ENCODE results near the gene M1AP. TPM values are rescaled to one million over a fixed set of nuclear protein-coding genes. Genes with fewer than 3 reads are reported as not detected.
A peak's percentile ranks its signal among the peaks of the same experiment; 100 is the strongest.

Gene M1AP
- total and polyA plus RNA-seq, 2 of the 4 experiments (the other 2 are of a cell fraction): 0.03 TPM; not detected in 1

DNA sequence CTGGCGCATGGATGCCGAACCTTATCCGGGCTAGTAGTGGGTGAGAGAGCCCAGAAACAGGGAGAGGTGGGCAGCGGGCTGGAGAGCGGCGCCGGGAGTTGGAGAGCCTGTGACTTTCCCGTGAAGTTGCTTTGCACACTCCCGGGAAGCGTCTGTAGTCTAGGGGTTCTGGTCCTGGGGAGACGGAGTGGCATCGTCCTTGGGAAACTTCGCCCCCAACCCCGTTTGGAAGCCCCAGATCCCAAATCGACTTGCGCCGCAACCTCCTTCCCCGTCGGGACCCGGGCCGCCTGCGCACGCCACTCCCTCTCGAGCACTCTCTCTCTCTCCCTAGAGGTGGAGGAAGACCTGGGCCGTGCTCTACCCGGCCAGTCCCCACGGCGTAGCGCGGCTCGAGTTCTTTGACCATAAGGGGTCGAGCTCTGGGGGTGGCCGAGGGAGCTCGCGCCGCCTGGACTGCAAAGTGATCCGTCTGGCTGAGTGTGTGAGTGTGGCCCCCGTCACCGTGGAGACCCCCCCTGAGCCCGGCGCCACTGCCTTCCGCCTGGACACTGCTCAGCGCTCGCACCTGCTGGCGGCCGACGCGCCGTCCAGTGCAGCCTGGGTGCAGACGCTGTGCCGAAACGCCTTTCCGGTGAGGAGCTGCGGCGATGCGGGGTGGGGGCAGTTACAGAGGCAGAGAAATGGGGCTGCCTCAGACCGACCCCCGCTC is 93.2 kb downstream of the M1AP start:
- peaks cover 16% of the 10 kb centered on the region for H3K4me1 ChIP-seq (ENCODE audit: control insufficient read depth, insufficient read depth, low read length)
- H4K8ac ChIP-seq (ENCODE audit: low read depth in 2 of 2, low read length in 2 of 2): peak overlapping the region; percentile 40 to 79
- ATAC-seq (ENCODE audit: low read depth): peak; percentile 40
- peak overlapping the region; percentile 90 for H3K9ac ChIP-seq (ENCODE audit: low read depth, low read length)
- peaks cover 14% of the 10 kb centered on the region; the same call in 1 of the 2 replicates for H3K9me1 ChIP-seq (ENCODE audit: insufficient read depth, low read length)
- 10% methylated on average over 13 of the region's 58 CpGs; no CpG with 5 or more reads in 1 of the 2 experiments for WGBS, 2 experiments (ENCODE audit: extremely low coverage in 2 of 2, insufficient read length in 1 of 2)
- H3K23ac ChIP-seq (ENCODE audit: low read depth, low read length): peak overlapping the region; percentile 93
- peak overlapping the region; percentile 78 for H3K27ac ChIP-seq (ENCODE audit: insufficient read depth, low read length)
- H2BK5ac ChIP-seq (ENCODE audit: low read depth, low read length, poor library complexity, severe bottlenecking): peak overlapping the region; percentile 61
- TF ChIP-seq MXI1 (IDR thresholded peaks at IDR 0.05; ENCODE audit: borderline replicate concordance, low read depth, low read length) (no peak; the same call in 1 of the 2 replicates), POLR2A (IDR thresholded peaks at IDR 0.05; ENCODE audit: low read depth, low read length) (no peak), CHD1 (IDR thresholded peaks at IDR 0.05; ENCODE audit: low read depth, low read length) (no peak), USF2 (IDR thresholded peaks at IDR 0.05; ENCODE audit: low read depth, low read length) (no peak), BHLHE40 (IDR thresholded peaks at IDR 0.05; ENCODE audit: low read depth, low read length) (no peak), RFX5 (IDR thresholded peaks at IDR 0.05; ENCODE audit: low read depth, low read length) (no peak), MAFK (IDR thresholded peaks at IDR 0.05; ENCODE audit: low read depth, low read length) (no peak), RAD21 (IDR thresholded peaks at IDR 0.05; ENCODE audit: low read length) (no peak), CEBPB (IDR thresholded peaks at IDR 0.05; ENCODE audit: low read depth, low read length) (no peak), FOS (IDR thresholded peaks at IDR 0.05; ENCODE audit: low read depth, low read length) (no peak), RCOR1 (IDR thresholded peaks at IDR 0.05; ENCODE audit: insufficient replicate concordance, low read length) (no peak)
- H2AFZ ChIP-seq (replicated peaks; ENCODE audit: low read length, poor library complexity): peak overlapping the region; percentile 95
- H2BK20ac ChIP-seq (ENCODE audit: low read depth, low read length): peak overlapping the region; percentile 39; the same call in 1 of the 2 replicates
- DNase-seq: peak; percentile 27
- H2BK120ac ChIP-seq (ENCODE audit: low read depth, low read length): peak overlapping the region; percentile 85
- H4K20me1 ChIP-seq (ENCODE audit: insufficient read depth, low read length): no peaks in the 10 kb centered on the region; the same call in 1 of the 2 replicates
- intact Hi-C loops (cut with micrococcal nuclease): loop anchor here (1.0 to 2.0 kb wide), 2 partner anchors 32 to 48 kb away; partner anchors contain the start of gene PCGF1
- H2AK5ac ChIP-seq (ENCODE audit: low read depth, low read length): peak overlapping the region; percentile 37
- H4K91ac ChIP-seq (ENCODE audit: insufficient read depth, low read depth, low read length): peak overlapping the region; percentile 81
- dilution Hi-C loops (cut with HindIII; ENCODE audit: low sequenced_read_pairs, unreplicated experiment): no loop called here
- ChIA-PET POLR2A (ENCODE audit: unreplicated experiment) (no interaction called here), CTCF (no interaction called here)
- no peaks in the 10 kb centered on the region for H3K9me3 ChIP-seq (ENCODE audit: control insufficient read depth, insufficient read depth, low read length)
- no TSS peak for BruUV-seq (replicated peaks)
- H3K18ac ChIP-seq (ENCODE audit: low read depth, low read length): peak overlapping the region; percentile 30
- peak overlapping the region; percentile 93 for H3K14ac ChIP-seq (replicated peaks; ENCODE audit: low read depth, low read length)
- H4K5ac ChIP-seq (ENCODE audit: low read depth, low read length): peak overlapping the region; percentile 66
- H3K27me3 ChIP-seq (ENCODE audit: control insufficient read depth, insufficient read depth, low read length): no peaks in the 10 kb centered on the region
- H2BK15ac ChIP-seq (ENCODE audit: low read depth, low read length): peak overlapping the region; percentile 70; the same call in 2 of the 3 replicates
- H3K4ac ChIP-seq (ENCODE audit: low read depth, low read length): peak overlapping the region; percentile 95
- H3K36me3 ChIP-seq (ENCODE audit: control insufficient read depth, insufficient read depth, low read length): peaks cover 21% of the 10 kb centered on the region
- peak overlapping the region; percentile 92 for H2AK9ac ChIP-seq (replicated peaks; ENCODE audit: low read depth, low read length, poor library complexity)
- H3K4me2 ChIP-seq (ENCODE audit: low read depth, low read length): peak overlapping the region; percentile 88
- in situ Hi-C loops (cut with MboI; ENCODE audit: low sequenced_read_pairs): no loop called here
- H3K56ac ChIP-seq (ENCODE audit: extremely low read depth, insufficient read depth, low read length): peak overlapping the region; percentile 66
- H3K4me3 ChIP-seq (ENCODE audit: insufficient read depth, low read depth, low read length): peak overlapping the region; percentile 78
- H3K79me1 ChIP-seq (ENCODE audit: low read depth in 1 of 2, low read length in 2 of 2): peaks cover 14 to 60% of the 10 kb centered on the region in 2 experiments
